ENCODE measurements around the gene PLCB1. TPM values are rescaled to one million over a fixed set of nuclear protein-coding genes. Genes with fewer than 3 reads are reported as not detected.

Gene PLCB1
- total RNA-seq, 1 experiment from 2014 or later, result 11.3 TPM

- no peak for TF ChIP-seq ZNF532 (CRISPR knock-in tag; IDR thresholded peaks at IDR 0.05; ENCODE audit: borderline replicate concordance)
- TF ChIP-seq TP53 (CRISPR knock-in tag; IDR thresholded peaks at IDR 0.05), result no peak
- TF ChIP-seq ZNF512 (CRISPR knock-in tag; IDR thresholded peaks at IDR 0.05; ENCODE audit: borderline replicate concordance), result no peak
Measured at GRCh38 chr20:8627340-8628004, 495.4 kb downstream of the PLCB1 start (continued).

GRCh38 chr20:8631271-8631670, 499.2 kb downstream of the PLCB1 start:
- Mint-ChIP-seq H3K4me1 (peaks cover 9% of the 10 kb centered on the region), H3K36me3 (no peaks in the 10 kb centered on the region), H3K9me3 (no peaks in the 10 kb centered on the region), H3K27ac (no peak overlapping the region), H3K27me3 (ENCODE audit: low read depth) (no peaks in the 10 kb centered on the region), H3K4me3 (no peak overlapping the region)
- no peak for TF ChIP-seq PREB (CRISPR knock-in tag; IDR thresholded peaks at IDR 0.05; ENCODE audit: borderline replicate concordance)
- no peak for TF ChIP-seq ZNF396 (CRISPR knock-in tag; IDR thresholded peaks at IDR 0.05; ENCODE audit: borderline replicate concordance)
- no peak for TF ChIP-seq SMAD4 (CRISPR knock-in tag; IDR thresholded peaks at IDR 0.05)
- ChIA-PET POLR2A (no interaction called here), CTCF (no interaction called here)
- no peak for ATAC-seq
- DNase-seq (ENCODE audit: low spot score), result no peak

GRCh38 chr20:8633366-8633765, 501.3 kb downstream of the PLCB1 start:
- ChIA-PET CTCF (no interaction called here), POLR2A (no interaction called here)
- no peaks in the 10 kb centered on the region for H3K27me3 Mint-ChIP-seq (ENCODE audit: low read depth)
- H3K4me3 Mint-ChIP-seq, result no peak overlapping the region
- no peaks in the 10 kb centered on the region for H3K9me3 Mint-ChIP-seq
- no peak overlapping the region for H3K27ac Mint-ChIP-seq
- H3K4me1 Mint-ChIP-seq, result peaks cover 4% of the 10 kb centered on the region
- H3K36me3 Mint-ChIP-seq, result no peaks in the 10 kb centered on the region
- no peak for TF ChIP-seq KAT7 (CRISPR knock-in tag; IDR thresholded peaks at IDR 0.05; ENCODE audit: borderline replicate concordance)
- no peak for TF ChIP-seq MLX (CRISPR knock-in tag; IDR thresholded peaks at IDR 0.05)
- no peak for TF ChIP-seq RORB (CRISPR knock-in tag; IDR thresholded peaks at IDR 0.05)
- no peak for TF ChIP-seq USF1 (CRISPR knock-in tag; IDR thresholded peaks at IDR 0.05)
- TF ChIP-seq SMAD4 (CRISPR knock-in tag; IDR thresholded peaks at IDR 0.05), result no peak
- no peak for TF ChIP-seq ZBTB43 (CRISPR knock-in tag; IDR thresholded peaks at IDR 0.05)
- no peak for TF ChIP-seq NFYB (CRISPR knock-in tag; conservative IDR thresholded peaks at IDR 0.05; ENCODE audit: low read depth)
- TF ChIP-seq ZNF512 (CRISPR knock-in tag; IDR thresholded peaks at IDR 0.05; ENCODE audit: borderline replicate concordance), result no peak
- TF ChIP-seq FOXK1 (CRISPR knock-in tag; IDR thresholded peaks at IDR 0.05), result no peak
- DNase-seq (ENCODE audit: low spot score) (no peak), ATAC-seq (no peak)

Data from WTC11 (cell line).